Right forelimb (tissue), 1 donor: Measurements from ENCODE around the gene ZNG1B.
A peak's percentile ranks its signal among the peaks of the same experiment; 100 is the strongest.
"Not testable (repeated sequence)": the region's sequence is repeated elsewhere in the genome, so short reads cannot be mapped to it uniquely, and the experiment has no call there.

ENCODE experiments used
- DNase-seq: peaks from one replicate; pipeline ENCODE4 v3.0.0-alpha.2; 2018

The ZNG1B gene

DNA sequence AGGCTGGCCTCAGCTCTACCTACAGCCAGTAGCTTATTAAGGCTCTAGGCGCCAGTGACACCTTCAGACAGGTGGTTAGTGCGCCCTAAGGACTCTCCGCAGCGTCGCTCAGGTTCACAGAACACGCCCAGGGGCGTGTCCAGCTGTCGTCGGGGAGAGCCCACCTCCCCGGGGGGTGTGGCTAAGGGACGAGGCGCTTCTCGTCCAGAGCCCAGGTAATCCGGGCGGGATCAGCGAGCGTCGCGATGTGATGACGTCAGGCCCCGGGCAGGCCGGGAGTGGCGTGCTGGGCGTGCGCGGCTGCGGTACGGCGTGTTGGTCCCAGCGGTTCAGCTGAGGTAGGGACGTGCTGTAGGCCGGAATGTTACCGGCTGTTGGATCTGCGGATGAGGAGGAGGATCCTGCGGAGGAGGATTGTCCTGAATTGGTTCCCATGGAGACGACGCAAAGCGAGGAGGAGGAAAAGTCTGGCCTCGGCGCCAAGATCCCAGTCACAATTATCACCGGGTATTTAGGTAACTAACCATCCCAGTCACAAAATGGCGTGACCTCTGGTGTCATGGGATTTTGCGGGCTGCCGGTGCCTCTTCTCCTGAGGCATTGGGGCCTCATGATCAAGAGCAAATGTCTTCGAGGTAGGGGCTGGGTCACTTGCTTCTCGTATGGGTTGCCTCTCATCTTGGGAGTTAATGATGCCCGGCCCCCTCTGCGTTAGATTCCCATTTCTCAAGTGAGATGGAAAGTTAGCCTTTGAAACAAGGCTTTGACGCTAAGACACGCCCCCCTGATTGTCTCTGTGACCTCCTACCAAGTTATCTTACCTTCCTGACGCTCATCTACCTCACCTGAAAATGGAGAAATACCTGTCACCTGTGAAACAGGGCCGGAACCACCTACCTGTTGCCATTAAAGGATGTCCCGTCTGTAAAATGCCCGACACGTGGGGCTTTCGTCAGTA is at the start of gene ZNG1B:
Gene ZNG1B, plus strand, starts transcription at position 184 of the 958 bp plus-strand sequence. Its CDS starts 178 bp downstream, at position 362.
- not testable (repeated sequence) for DNase-seq

DNA sequence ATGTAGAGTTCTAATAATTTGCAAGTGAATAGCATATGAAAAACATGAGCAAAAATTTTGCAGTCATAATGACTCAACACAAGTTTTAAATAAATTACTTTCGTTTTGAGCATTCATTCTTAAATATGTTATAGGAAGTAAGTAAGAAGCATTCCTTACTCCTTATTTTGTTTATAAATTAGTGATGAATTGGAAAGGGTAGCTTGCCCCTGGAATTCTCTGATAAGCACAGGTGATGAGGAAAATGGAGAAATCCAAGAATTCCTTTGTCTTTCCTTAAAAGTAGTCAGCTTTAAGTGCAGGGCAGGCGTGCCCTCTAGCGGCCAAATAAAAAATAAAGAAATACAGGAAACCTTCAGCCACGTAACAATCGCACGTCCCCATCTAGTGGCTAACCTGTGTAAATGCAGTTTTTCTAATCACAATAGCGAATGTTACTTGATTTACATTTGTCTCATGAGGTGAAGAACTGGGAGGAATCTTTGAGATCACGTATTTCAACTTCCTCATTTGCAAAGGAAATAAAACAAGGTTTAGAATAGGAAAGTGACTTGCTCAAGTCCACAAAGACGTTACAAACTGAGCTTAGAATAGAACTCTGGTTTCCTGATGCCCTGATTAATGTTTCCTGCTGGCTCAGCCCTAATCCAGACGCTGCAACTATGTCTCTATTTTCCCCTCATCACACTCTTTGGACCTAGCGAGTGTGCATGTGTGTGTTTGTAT is 47.2 kb upstream of the ZNG1B start:
- DNase-seq: no peak

DNA sequence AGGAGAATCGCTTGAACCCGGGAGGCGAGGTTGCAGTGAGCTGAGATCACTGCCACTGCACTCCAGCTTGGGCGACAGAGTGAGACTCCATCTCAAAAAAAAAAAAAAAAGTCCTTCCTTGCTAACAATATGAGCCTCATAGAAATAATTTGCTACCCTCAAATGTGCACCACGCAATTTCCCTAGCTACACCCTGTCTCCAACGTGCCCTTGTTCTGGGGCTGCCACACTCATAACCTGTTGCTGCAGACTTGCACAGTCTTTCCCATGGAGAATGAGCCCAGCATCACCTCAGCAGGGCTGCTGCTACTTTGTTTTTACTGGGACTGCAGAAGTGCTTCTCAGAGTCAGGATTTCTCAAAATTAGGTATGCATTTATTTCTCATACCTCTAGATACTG is 46.4 kb upstream of the ZNG1B start:
- DNase-seq: no peak

DNA sequence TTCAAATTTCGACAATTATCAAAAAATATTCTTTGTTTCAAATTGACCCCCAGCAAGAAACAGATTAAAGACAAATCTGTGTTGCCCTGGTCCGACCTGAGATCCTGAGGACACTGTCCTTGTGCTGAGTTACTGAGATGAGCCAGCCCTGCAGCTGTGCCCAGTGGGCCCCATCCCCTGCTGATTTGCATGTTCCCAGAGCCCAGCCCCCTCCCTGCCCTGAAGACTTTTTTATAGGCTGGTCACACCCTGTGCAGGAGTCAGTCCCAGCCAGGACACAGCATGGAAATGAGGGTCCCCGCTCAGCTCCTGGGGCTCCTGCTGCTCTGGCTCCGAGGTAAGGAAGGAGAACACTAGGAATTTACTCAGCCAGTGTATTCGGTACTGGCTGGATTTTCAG is 31.4 kb upstream of the ZNG1B start:
- no peak for DNase-seq

DNA sequence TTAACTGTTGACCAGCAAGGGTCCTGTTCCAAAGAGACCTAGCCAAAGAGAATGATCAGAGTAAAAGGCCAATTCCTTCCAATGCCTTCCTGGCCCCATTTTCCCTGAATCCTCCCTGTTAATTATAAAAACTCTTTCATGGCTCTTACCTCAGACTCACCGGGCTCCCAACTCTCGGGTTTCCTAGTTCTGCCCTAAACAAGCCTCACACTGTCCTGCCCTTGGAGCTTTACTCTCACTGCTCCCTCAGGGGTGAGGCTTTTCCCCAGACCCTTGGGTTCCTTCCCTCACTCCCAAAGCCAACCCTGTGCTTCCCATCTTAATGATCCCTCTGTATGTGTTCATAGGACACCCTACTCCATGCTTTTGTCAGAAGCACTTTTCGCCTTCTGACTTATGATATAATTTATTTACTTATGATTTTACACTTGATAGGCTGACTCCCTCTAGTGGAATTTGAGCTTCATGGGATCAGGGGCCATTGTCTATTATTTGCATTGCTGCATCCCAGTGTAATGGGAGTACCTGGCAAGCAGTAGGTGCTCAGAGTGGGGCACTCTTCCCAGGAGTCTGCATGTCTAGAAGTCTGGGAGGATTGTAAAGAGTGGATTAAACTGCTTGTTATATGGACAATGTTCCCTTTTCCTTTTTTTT is 29.9 kb upstream of the ZNG1B start:
- no peak for DNase-seq

- DNase-seq: not testable (repeated sequence)
Measured at GRCh38 chr2:113411725-113412352, 25.7 kb upstream of the ZNG1B start.

DNA sequence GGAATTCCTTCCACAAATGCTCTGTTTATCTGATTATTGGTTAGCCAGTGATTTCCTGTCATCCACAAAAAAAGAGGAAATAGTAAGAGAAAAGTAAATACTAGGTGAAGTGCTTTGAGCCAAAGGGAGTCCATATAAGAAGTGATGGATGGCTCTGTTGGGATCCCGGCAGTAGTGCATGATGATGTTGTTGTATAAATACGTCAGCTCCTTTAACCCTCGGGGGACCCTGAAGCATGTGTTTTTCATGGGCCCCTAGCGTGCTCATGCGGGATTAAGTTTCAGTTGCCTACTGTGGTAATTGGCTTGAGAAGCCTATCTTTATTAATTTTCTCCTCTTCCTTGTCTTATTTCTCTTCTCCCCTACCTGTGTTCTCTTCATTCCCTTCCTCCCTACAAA is 24.7 kb upstream of the ZNG1B start:
- DNase-seq: not testable (repeated sequence)

DNA sequence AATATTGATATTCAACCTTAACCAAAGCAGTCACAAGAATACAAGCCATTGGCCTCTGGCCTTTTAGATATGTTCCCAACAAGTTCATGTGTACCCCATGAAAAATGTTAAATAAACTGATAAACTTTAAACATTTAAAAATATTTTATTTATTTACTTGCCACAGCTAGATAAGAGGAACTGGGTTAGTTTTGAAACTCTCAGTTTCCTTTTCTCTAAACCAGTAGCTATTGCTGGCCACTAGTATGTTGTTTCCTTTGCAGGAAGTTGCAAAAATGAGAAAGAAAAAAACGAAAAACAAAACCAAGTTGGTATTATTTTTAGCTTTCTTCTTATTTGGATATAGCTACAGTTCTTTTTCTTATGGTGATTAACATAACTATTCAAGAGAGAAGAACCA is 5.7 kb upstream of the ZNG1B start:
- not testable (repeated sequence) for DNase-seq

GRCh38 chr2:113433468-113433867 is 4.0 kb upstream of the ZNG1B start:
- DNase-seq: not testable (repeated sequence)

DNA sequence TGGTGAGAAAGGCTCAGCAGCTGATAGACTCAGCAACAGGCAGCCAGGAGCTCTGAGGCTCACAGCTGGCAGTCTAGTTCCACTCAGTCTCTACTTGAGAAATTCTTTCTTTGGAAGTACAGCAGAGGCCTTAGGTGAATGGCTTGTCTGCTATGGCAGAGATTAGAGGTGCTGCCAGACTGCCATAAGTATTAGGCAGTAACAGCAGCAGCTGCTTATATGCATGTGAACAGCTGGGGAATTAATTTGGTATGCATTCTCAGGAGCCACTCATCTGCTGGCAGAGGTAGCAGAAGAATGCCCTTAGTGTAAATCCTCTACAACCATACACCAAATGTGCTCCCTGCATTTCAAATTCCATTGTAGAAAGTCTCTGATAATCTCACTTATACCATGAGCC is 28.3 kb downstream of the ZNG1B start:
- not testable (repeated sequence) for DNase-seq

GRCh38 chr2:113476688-113477368 is 39.3 kb downstream of the ZNG1B start:
- not testable (repeated sequence) for DNase-seq

GRCh38 chr2:113496527-113496926 is 59.0 kb downstream of the ZNG1B start:
- DNase-seq: not testable (repeated sequence)

GRCh38 chr2:113498365-113498764 is 60.9 kb downstream of the ZNG1B start, which contains the start of gene FOXD4L1:
Gene FOXD4L1 (plus strand): TSS chr2:113498665. CDS start chr2:113499257, 592 bp downstream.
- DNase-seq: not testable (repeated sequence)

- peak; percentile 27 for DNase-seq
Measured at GRCh38 chr2:113499019-113499885, 61.8 kb downstream of the ZNG1B start.

- not testable (repeated sequence) for DNase-seq
Measured at GRCh38 chr2:113499886-113500722, 62.6 kb downstream of the ZNG1B start.

GRCh38 chr2:113500723-113501038 is 63.2 kb downstream of the ZNG1B start:
- DNase-seq: peak; percentile 40

GRCh38 chr2:113502216-113503093 is 65.0 kb downstream of the ZNG1B start:
- DNase-seq: peak; percentile 50

GRCh38 chr2:113503094-113504042 is 65.9 kb downstream of the ZNG1B start:
- peak; percentile 65 for DNase-seq
